ENCODE results near the gene GSTM2.
A peak's percentile ranks its signal among the peaks of the same experiment; 100 is the strongest.
"Not testable (repeated sequence)": the region's sequence is repeated elsewhere in the genome, so short reads cannot be mapped to it uniquely, and the experiment has no call there.

GSTM2 gene

DNA sequence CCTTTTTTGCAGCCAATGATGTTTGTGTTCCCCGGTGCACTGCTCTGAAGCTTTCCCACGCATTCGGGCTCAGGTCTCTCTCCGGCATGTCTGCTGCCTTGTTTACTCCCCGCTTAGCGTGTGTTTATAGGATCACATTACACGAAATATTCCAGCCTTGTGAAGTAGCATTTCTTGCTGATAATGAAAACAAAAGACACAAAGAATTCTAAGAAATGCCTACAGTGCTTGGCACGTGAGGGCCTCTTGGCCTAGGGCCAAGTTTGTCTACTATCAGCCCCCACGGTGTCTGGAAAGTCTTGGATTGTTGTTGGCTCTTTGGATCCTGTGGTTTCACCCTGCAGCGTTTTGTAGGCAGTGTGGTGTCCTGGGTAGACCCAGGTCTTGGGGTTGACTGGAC, 23.2 kb upstream of the GSTM2 start:
- no peak for DNase-seq (ENCODE audit: low read depth)

- DNase-seq (ENCODE audit: low read depth), result no peak
Measured at GRCh38 chr1:109649491-109649914, 18.4 kb upstream of the GSTM2 start.

GRCh38 chr1:109650609-109651008, 17.2 kb upstream of the GSTM2 start:
- no peak for DNase-seq (ENCODE audit: low read depth)

- no peak for DNase-seq (ENCODE audit: low read depth)
Measured at GRCh38 chr1:109652402-109652801, 15.5 kb upstream of the GSTM2 start.

- no peak for DNase-seq (ENCODE audit: low read depth)
Measured at GRCh38 chr1:109653306-109653705, 14.6 kb upstream of the GSTM2 start.

GRCh38 chr1:109654519-109654918, 13.3 kb upstream of the GSTM2 start:
- no peak for DNase-seq (ENCODE audit: low read depth)

DNA sequence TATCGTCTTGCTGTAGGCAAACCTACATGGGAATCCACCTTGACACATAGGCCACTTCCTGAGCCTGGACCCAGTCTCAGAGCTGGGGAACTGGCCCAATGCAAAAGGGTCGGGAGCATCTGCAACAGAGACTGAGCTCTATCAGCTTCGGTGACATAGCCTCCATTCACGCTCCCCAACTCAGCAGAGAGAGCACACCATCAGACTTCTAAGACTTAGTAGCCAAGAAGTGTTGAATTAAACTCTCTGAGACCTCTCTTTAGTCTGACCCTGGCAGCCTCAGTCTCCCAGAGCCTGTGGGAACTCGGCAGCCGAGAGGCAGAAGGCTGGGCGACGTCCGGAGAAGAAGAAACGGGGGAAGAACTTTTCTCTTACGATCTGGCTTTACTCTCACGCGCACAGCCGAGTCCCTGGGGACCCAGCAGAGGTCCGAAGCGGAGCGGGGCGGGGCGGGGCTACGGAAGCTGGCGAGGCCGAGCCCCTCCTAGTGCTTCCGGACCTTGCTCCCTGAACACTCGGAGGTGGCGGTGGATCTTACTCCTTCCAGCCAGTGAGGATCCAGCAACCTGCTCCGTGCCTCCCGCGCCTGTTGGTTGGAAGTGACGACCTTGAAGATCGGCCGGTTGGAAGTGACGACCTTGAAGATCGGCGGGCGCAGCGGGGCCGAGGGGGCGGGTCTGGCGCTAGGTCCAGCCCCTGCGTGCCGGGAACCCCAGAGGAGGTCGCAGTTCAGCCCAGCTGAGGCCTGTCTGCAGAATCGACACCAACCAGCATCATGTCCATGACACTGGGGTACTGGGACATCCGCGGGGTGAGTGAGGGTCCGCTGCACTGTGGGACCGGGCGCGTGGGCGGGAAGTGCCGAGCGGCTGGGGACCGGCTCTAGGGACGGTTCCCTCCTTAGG, 12.0 kb upstream of the GSTM2 start, which contains the start of gene GSTM4:
Gene GSTM4, plus strand, starts transcription at position 485 of the 905 bp plus-strand sequence. Its CDS starts 291 bp downstream, at position 776.
- peak; percentile 81 for DNase-seq (ENCODE audit: low read depth)

GRCh38 chr1:109657395-109657794, 10.5 kb upstream of the GSTM2 start:
- DNase-seq (ENCODE audit: low read depth), result no peak

- DNase-seq (ENCODE audit: low read depth), result no peak
Measured at GRCh38 chr1:109657970-109658369, 9.9 kb upstream of the GSTM2 start.

- DNase-seq (ENCODE audit: low read depth), result no peak
Measured at GRCh38 chr1:109658533-109659042, 9.3 kb upstream of the GSTM2 start.

- DNase-seq (ENCODE audit: low read depth), result no peak
Measured at GRCh38 chr1:109659145-109659544, 8.7 kb upstream of the GSTM2 start.

DNA sequence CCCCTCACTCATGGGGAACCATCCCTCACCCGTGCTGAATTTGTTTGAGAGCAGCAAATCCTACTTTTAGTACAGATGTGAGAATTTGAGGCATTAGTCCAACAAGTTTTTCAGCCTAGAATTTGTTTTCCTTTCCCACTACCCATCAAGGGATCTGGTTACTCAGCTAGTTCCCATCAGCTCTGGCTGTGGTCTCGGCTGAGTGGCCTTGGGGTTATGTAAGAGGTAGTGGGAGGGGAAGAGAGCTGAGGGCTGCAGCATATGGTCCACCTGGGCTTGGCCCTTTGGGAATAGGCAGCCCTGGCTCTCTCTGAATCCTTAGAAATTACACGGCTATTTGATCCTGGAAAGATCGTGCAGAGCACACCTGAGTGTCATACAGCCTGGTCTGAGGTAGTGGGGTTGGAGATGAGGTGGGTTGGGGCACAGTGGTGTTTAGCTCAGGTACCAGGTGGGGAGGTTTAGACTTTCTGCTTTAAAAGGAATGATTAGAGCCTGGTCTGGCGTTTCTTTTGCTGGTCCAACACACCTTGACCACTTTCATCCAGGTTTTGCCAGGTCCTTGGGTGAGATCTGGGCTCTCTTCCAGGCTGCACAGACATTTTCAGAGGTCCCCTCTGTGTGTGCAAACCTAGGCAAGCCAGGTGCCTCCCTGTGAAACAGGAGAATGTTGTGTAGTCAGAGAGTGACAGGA, 7.7 kb upstream of the GSTM2 start:
- no peak for DNase-seq (ENCODE audit: low read depth)

GRCh38 chr1:109660691-109661026, 7.2 kb upstream of the GSTM2 start:
- DNase-seq (ENCODE audit: low read depth), result not testable (repeated sequence)

DNA sequence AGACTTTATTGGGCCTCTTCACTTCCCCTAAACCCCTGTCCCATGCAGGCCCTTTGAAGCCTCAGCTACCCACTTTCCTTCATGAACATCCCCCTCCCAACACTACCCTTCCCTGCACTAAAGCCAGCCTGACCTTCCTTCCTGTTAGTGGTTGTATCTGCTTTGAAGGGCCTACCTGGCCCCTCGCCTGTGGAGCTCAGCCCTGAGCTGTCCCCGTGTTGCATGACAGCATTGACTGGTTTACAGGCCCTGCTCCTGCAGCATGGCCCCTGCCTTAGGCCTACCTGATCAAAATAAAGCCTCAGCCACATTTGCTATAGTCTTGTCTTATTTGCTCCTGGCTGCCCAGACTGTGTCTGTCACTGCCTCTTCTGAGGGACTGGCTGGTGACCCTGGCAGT, 6.5 kb upstream of the GSTM2 start:
- DNase-seq (ENCODE audit: low read depth), result no peak

DNA sequence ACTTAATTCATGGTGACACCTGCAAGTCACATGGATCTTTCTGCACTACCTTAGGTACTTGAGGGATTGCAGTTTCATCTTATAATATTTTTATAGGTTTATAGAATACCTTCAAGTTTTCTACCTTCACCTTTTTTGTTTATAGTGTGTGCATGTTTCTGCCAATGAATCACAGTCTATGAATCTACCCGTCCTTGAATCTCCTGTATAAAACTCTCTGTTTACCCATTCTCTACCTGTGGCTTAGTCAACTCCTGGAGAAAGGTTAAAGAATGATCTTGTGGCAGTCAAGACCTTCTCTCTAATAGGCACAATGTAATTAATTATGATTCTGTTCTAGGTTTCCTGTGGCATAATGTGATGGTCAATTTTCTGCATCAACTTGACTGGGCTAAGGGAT, 3.2 kb upstream of the GSTM2 start:
- no peak for DNase-seq (ENCODE audit: low read depth)

DNA sequence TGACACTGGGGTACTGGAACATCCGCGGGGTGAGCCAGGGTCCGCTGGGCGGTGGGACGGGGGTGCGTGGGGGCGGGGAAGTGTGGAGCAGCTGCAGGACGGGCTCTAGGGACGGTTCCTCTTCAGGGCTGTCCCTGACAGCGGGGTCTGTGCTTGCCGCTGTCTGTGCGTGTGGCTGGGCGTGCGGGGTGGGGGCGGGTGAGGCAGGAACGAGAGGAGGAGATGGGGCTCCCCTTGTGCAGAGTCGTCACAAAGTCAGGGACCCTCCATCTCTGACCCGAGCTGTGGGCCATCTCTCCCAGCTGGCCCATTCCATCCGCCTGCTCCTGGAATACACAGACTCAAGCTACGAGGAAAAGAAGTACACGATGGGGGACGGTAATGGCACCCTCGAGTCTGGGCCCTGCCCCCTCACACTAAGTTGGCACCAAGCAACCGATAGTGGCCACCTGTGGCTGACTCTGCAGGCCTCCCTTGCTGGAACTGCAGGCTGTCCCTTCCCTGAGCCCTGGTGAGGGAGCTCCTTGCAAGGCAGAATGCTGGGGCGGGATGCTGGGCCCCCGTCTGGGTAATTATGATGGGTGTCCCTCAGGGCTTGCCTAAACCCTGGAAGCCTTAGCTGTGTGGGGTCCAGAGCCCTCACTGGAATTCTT, 392 bp downstream of the GSTM2 start:
- DNase-seq (ENCODE audit: low read depth), result no peak

DNA sequence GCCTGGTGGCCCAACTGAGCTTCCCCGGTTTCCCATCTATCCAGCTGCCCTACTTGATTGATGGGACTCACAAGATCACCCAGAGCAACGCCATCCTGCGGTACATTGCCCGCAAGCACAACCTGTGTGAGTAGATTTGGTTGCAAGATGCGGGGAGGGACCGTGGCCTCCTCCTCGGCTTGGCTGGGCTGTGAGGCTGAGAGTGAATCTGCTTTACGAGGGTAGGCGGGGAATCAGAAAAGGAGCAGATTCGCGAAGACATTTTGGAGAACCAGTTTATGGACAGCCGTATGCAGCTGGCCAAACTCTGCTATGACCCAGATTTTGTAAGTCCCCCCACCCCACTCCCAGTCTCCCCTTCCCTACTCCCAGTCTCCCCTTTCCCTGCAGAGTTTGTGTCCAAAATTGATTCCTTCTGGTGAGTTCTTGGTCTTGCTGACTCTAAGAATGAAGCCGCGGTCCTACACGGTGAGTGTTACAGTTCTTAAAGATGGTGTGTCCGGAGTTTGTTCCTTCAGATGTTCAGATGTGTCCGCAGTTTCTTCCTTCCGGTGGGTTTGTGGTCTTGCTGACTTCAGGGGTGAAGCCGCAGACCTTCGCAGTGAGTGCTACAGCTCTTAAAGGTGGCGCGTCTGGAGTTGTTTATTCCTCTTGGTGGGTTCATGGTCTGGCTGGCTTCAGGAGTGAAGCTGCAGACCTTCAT, 1.5 kb downstream of the GSTM2 start:
- DNase-seq (ENCODE audit: low read depth), result peak; percentile 71

- not testable (repeated sequence) for DNase-seq (ENCODE audit: low read depth)
Measured at GRCh38 chr1:109669949-109670302, 2.1 kb downstream of the GSTM2 start.

DNA sequence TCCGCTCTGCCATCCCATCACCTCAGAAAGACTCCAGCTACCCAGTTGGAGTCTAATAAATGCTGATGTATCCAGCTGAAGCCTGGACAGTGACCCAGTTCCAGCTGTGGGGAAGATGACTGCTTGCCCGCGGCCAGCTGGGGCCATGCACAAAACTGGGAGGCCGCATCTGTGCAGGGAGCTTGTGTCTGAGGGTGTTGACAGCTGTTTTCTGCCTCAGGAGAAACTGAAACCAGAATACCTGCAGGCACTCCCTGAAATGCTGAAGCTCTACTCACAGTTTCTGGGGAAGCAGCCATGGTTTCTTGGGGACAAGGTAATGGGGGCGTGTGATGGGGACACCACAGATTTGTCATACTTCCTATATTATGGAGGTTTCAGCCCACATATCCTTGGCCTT, 3.2 kb downstream of the GSTM2 start:
- no peak for DNase-seq (ENCODE audit: low read depth)

DNA sequence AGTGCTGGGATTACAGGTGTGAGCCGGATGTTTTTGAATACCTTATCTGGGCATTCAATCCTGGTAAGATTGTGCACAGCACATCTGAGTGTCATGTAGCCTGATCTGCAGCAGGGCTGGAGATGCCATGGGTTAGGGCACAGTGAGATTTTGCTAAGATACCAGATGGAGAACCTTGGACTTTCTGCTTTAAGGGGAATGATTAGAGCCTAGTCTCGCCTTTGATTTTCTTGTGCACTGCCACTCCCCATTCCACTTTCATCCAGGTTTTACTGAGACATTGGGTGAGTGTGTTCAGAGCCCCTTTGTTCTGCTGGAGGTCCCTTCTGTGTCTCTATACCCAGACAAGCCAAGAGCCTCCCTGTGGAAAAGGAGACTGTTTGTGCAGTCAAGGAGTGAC, 6.0 kb downstream of the GSTM2 start:
- DNase-seq (ENCODE audit: low read depth), result not testable (repeated sequence)

GRCh38 chr1:109676683-109677381, 9.0 kb downstream of the GSTM2 start:
- DNase-seq (ENCODE audit: low read depth), result not testable (repeated sequence)
